ENCODE results near the gene LMNTD2. TPM values are rescaled to one million over a fixed set of nuclear protein-coding genes. Genes with fewer than 3 reads are reported as not detected.

LMNTD2 gene
- total and polyA plus RNA-seq, 2 of the 13 experiments (the other 11 are each of a cell fraction or from before 2014, with no cell fraction given) = 1.1 to 3.1 TPM

DNA sequence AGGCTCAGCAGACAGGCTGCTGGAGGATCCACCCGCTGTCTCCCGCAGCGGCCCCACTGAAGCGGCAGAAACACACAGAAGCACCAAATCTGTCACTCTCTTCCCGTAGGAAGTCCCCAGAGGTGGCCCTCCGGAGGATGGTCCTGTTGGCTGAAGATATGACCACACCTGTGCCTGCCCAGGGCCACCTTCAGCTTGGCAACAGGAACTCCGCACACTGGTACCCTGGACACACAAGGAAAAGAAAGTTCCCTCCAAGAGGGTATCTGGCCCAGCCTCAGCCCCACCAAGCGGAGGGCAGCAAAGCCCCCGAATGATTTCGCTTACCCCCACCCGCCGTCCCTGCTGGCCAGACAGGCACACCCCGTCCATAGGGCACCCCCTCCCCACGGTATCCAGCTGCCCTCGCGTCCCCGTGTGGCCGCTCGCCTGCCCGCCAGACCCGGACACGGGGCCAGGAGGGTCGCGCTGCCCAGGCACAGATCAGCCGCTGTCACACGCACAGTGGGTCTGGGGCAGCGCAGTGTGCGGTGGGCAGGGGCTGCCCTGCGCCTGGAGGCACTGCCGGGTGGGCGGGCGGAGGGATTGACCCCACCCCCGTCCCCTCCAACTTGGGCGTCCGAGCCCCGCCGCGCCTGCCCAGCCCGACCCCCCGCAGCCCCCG lies 7.2 kb upstream of the LMNTD2 start (continued):
- TF ChIP-seq ZHX1 (CRISPR knock-in tag; IDR thresholded peaks at IDR 0.05; ENCODE audit: low read depth) (no peak), CREB1 (IDR thresholded peaks at IDR 0.05) (no peak), CREB1 (CRISPR knock-in tag; IDR thresholded peaks at IDR 0.05) (no peak), NFE2 (CRISPR knock-in tag; IDR thresholded peaks at IDR 0.05) (no peak), ZNF138 (CRISPR knock-in tag; IDR thresholded peaks at IDR 0.05; ENCODE audit: low read depth) (0 out of 2 replicates have a peak, but pooled peaks have one; percentile 41), DMAP1 (CRISPR knock-in tag; IDR thresholded peaks at IDR 0.05) (peak; percentile 30; the same call in 1 of the 2 replicates), ZBTB7B (CRISPR knock-in tag; IDR thresholded peaks at IDR 0.05) (0 out of 2 replicates have a peak, but pooled peaks have one; percentile 42), ZBTB38 (CRISPR knock-in tag; IDR thresholded peaks at IDR 0.05) (peak; percentile 12; the same call in 1 of the 2 replicates), PHF8 (CRISPR knock-in tag; IDR thresholded peaks at IDR 0.05) (peak; percentile 51), ZNF761 (CRISPR knock-in tag; conservative IDR thresholded peaks at IDR 0.05) (0 out of 2 replicates have a peak, but pooled peaks have one; percentile 7), ZNF430 (CRISPR knock-in tag; IDR thresholded peaks at IDR 0.05) (peak; percentile 37; the same call in 1 of the 2 replicates), YEATS2 (CRISPR knock-in tag; IDR thresholded peaks at IDR 0.05; ENCODE audit: borderline replicate concordance) (peak; percentile 17; the same call in 1 of the 2 replicates), ZNF501 (CRISPR knock-in tag; IDR thresholded peaks at IDR 0.05) (0 out of 2 replicates have a peak, but pooled peaks have one; percentile 35), TBX2 (CRISPR knock-in tag; IDR thresholded peaks at IDR 0.05; ENCODE audit: borderline replicate concordance) (peak; percentile 31; the same call in 1 of the 2 replicates), SALL1 (CRISPR knock-in tag; IDR thresholded peaks at IDR 0.05) (0 out of 2 replicates have a peak, but pooled peaks have one; percentile 25), EED (CRISPR knock-in tag; IDR thresholded peaks at IDR 0.05) (peak; percentile 29; the same call in 1 of the 2 replicates), ZNF367 (CRISPR knock-in tag; IDR thresholded peaks at IDR 0.05; ENCODE audit: borderline replicate concordance) (no peak)
- TF ChIP-seq, protein P1, sequence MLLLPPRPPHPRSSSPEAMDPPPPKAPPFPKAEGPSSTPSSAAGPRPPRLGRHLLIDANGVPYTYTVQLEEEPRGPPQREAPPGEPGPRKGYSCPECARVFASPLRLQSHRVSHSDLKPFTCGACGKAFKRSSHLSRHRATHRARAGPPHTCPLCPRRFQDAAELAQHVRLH (CRISPR knock-in tag; IDR thresholded peaks at IDR 0.05; ENCODE audit: borderline replicate concordance, low read depth) = peak; percentile 12; the same call in 1 of the 2 replicates
- TF ChIP-seq, protein P2, sequence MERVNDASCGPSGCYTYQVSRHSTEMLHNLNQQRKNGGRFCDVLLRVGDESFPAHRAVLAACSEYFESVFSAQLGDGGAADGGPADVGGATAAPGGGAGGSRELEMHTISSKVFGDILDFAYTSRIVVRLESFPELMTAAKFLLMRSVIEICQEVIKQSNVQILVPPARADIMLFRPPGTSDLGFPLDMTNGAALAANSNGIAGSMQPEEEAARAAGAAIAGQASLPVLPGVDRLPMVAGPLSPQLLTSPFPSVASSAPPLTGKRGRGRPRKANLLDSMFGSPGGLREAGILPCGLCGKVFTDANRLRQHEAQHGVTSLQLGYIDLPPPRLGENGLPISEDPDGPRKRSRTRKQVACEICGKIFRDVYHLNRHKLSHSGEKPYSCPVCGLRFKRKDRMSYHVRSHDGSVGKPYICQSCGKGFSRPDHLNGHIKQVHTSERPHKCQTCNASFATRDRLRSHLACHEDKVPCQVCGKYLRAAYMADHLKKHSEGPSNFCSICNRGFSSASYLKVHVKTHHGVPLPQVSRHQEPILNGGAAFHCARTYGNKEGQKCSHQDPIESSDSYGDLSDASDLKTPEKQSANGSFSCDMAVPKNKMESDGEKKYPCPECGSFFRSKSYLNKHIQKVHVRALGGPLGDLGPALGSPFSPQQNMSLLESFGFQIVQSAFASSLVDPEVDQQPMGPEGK (CRISPR knock-in tag; IDR thresholded peaks at IDR 0.05) = 0 out of 2 replicates have a peak, but pooled peaks have one; percentile 12

All from HepG2 (cell line).